Chondrocyte (in vitro differentiated cells): ENCODE data around the gene IHH. TPM values are rescaled to one million over a fixed set of nuclear protein-coding genes. Genes with fewer than 3 reads are reported as not detected.

Experiments used
- DNase-seq: peaks from one replicate; pipeline ENCODE4 v3.0.0; 2021; ENCODE audit warnings: mixed read lengths, low spot score
- H3K27ac Mint-ChIP-seq: one replicate; pipeline ENCODE4 v1.8.0; 2021; ENCODE audit warnings: mild to moderate bottlenecking, moderate library complexity, mixed read lengths; ENCODE audit not compliant: unreplicated experiment
- H3K27me3 Mint-ChIP-seq: 2 replicates; pipeline ENCODE4 v1.8.0; 2021; ENCODE audit warnings: low read depth, mixed read lengths
- H3K36me3 Mint-ChIP-seq: 2 replicates; pipeline ENCODE4 v1.8.0; 2021; ENCODE audit warnings: low read depth, mixed read lengths
- H3K4me1 Mint-ChIP-seq: 2 replicates; pipeline ENCODE4 v1.8.0; 2021; ENCODE audit warnings: low read depth, mild to moderate bottlenecking, mixed read lengths
- H3K4me3 Mint-ChIP-seq: one replicate; pipeline ENCODE4 v1.8.0; 2021; ENCODE audit warnings: mild to moderate bottlenecking, moderate library complexity, mixed read lengths; ENCODE audit not compliant: unreplicated experiment
- H3K9me3 Mint-ChIP-seq: 2 replicates; pipeline ENCODE4 v1.8.0; 2021; ENCODE audit warnings: low read depth, mixed read lengths
- total RNA-seq: library from RNA; stranded (reverse); gene quantifications from 3 replicates; pipeline ENCODE4 v1.2.1, GENCODE V29; 2021
- TF ChIP-seq, protein P1 (sequence below): fragments of 200-600 bp; sonication (generic); IDR thresholded peaks from 2 replicates; pipeline ENCODE4 v1.5.0; 2021; ENCODE audit warnings: antibody characterized with exemption, mild to moderate bottlenecking, moderate library complexity

The IHH gene
- total RNA-seq, 1 donor from 2014 or later, result not detected

GRCh38 chr2:219022616-219023015 is 38.1 kb downstream of the IHH start:
- DNase-seq, result peak; percentile 39
- peaks cover 41% of the 10 kb centered on the region for H3K27me3 Mint-ChIP-seq
- TF ChIP-seq, protein P1, sequence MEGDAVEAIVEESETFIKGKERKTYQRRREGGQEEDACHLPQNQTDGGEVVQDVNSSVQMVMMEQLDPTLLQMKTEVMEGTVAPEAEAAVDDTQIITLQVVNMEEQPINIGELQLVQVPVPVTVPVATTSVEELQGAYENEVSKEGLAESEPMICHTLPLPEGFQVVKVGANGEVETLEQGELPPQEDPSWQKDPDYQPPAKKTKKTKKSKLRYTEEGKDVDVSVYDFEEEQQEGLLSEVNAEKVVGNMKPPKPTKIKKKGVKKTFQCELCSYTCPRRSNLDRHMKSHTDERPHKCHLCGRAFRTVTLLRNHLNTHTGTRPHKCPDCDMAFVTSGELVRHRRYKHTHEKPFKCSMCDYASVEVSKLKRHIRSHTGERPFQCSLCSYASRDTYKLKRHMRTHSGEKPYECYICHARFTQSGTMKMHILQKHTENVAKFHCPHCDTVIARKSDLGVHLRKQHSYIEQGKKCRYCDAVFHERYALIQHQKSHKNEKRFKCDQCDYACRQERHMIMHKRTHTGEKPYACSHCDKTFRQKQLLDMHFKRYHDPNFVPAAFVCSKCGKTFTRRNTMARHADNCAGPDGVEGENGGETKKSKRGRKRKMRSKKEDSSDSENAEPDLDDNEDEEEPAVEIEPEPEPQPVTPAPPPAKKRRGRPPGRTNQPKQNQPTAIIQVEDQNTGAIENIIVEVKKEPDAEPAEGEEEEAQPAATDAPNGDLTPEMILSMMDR, result no peak
- no peaks in the 10 kb centered on the region for H3K36me3 Mint-ChIP-seq
- no peaks in the 10 kb centered on the region for H3K9me3 Mint-ChIP-seq
- H3K4me3 Mint-ChIP-seq, result no peak overlapping the region
- H3K27ac Mint-ChIP-seq, result no peak overlapping the region
- no peaks in the 10 kb centered on the region for H3K4me1 Mint-ChIP-seq

DNA sequence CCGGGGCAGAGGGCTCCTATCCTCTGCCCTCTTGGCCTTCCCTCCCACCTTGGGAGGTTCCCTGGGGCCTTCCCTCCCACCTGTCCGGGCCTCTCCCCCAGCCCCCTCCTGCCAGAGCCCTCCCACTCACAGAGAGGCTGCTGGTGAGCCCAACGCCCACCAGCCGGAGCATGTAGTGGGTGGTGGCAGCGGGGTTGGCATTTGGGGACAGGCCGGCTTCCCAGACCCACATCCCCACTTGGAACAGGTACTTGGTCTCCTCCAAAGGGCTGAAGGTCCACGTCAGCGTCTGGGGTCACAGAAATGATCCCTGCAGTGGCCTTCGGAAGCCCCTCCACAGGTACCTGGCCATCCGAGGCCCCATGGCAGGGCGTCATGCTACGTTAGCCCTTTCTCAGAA is 38.7 kb downstream of the IHH start:
- no peaks in the 10 kb centered on the region for H3K4me1 Mint-ChIP-seq
- TF ChIP-seq, protein P1, result no peak
- H3K27ac Mint-ChIP-seq, result no peak overlapping the region
- H3K9me3 Mint-ChIP-seq, result no peaks in the 10 kb centered on the region
- H3K27me3 Mint-ChIP-seq, result peaks cover 38% of the 10 kb centered on the region
- H3K4me3 Mint-ChIP-seq, result no peak overlapping the region
- no peaks in the 10 kb centered on the region for H3K36me3 Mint-ChIP-seq
- DNase-seq, result peak; percentile 63

- Mint-ChIP-seq H3K4me1 (no peaks in the 10 kb centered on the region), H3K27ac (no peak overlapping the region), H3K27me3 (peaks cover 37% of the 10 kb centered on the region), H3K4me3 (no peak overlapping the region), H3K36me3 (no peaks in the 10 kb centered on the region), H3K9me3 (no peaks in the 10 kb centered on the region)
- TF ChIP-seq, protein P1, result no peak
- peak; percentile 77 for DNase-seq
Observed at GRCh38 chr2:219021591-219021990, 39.1 kb downstream of the IHH start.

GRCh38 chr2:219020604-219021365 is 39.9 kb downstream of the IHH start:
- no peak overlapping the region for H3K4me3 Mint-ChIP-seq
- peaks cover 39% of the 10 kb centered on the region for H3K27me3 Mint-ChIP-seq
- H3K9me3 Mint-ChIP-seq, result no peaks in the 10 kb centered on the region
- TF ChIP-seq, protein P1, result no peak
- no peaks in the 10 kb centered on the region for H3K36me3 Mint-ChIP-seq
- no peak overlapping the region for H3K27ac Mint-ChIP-seq
- DNase-seq, result peak; percentile 49
- no peaks in the 10 kb centered on the region for H3K4me1 Mint-ChIP-seq

- no peaks in the 10 kb centered on the region for H3K4me1 Mint-ChIP-seq
- DNase-seq, result peak; percentile 54
Observed at GRCh38 chr2:219019436-219019835, 41.3 kb downstream of the IHH start.

More at GRCh38 chr2:219019436-219019835, 41.3 kb downstream of the IHH start:
- Mint-ChIP-seq H3K4me3 (no peak overlapping the region), H3K27ac (no peak overlapping the region), H3K9me3 (no peaks in the 10 kb centered on the region), H3K36me3 (no peaks in the 10 kb centered on the region), H3K27me3 (peaks cover 37% of the 10 kb centered on the region)
- TF ChIP-seq, protein P1, result no peak
